Stimulated activated CD8-positive, alpha-beta memory T cell treated with anti-CD3 and anti-CD28 coated beads, Interleukin-15, amount 100 ng/mL, for 1 hour (primary cell): ENCODE results near the gene SPATA12.

Experiments
- DNase-seq: peaks from one replicate; pipeline ENCODE4 v3.0.0-alpha.2; 2020; ENCODE audit warnings: low read depth

SPATA12 gene, protein sequence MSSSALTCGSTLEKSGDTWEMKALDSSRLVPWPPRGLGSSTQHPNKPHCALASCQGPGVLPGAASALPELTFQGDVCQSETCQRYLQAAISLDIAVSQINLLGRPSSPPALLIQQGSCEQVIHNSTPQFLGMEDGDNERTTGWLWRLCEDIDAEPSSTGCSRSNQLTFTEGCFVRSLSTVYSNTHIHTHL

DNA sequence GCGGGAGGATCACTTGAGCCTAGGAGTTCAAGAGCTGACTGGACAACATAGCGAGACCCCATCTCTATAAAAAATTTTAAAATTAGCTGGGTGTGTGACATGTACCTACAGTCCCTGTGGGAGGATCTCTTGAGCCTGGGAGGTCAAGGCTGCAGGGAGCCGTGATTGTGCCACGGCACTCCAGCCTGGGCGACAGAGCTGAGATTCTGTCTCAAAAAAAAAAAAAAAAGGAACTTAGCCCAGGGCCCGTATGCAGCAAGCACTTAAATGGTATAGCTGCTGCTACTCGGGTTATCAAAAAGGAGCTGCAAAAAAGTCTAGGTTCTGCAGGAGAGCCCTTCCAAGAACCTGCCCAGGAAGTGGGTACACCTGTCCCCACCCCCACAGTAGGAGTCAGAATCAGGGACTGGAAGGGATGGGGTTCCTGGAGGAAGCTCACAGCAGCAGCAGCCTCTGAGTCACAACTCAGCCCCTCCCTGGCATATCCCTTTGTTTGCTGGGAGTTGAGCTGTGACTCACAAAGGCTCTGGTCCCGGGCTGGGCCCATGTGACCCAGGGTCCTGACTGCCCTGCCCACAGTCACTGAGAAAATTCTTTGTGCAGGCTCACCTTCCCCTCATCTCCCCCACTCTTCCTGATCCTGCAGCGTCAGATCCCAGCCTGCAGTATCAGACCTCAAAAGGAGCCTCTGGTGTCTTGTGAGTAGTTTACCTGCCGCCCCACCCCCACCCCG is at the start of gene SPATA12:
TSS of gene SPATA12 (plus strand) at position 576 of the 733 bp plus-strand sequence. CDS start 13,031 bp downstream, outside the sequence.
- DNase-seq = no peak

DNA sequence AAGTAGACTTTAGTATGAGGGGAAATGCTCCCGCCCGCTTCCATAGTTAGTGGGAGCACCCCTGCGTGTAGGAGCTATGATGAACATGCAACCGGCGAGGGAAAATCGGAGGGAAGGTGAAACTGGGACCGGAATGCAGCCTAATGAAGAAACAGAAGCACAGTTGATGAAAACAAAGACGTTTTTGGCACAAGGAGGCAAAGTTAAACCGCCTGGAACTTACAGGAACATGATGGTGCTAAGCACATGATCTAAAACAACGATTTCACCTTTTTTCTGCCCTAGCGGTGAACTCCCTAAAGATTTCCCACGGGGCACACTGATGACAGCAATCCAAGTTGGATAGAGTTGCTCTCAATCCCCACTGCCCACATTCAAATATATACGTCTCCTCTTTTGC is 49.4 kb upstream of the SPATA12 start:
- no peak for DNase-seq

DNA sequence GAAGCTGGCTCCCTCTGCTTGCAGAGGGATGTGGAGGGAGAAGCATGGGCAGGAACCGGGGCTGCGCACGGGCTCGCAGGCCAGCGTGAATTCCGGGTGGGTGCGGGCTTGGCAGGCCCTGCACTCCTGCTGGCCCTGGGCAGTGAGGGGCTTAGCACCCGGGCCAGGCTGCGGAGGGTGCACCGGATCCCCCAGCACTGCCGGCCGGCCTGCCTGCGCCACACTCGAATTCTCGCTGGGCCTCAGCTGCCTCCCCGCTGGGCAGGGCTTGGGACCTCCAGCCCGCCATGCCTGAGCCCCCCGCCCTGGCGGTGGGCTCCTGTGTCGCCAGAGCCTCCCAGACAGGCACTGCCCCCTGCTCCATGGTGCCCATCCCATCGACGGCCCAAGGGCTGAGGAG is 47.6 kb upstream of the SPATA12 start:
- no peak for DNase-seq

DNA sequence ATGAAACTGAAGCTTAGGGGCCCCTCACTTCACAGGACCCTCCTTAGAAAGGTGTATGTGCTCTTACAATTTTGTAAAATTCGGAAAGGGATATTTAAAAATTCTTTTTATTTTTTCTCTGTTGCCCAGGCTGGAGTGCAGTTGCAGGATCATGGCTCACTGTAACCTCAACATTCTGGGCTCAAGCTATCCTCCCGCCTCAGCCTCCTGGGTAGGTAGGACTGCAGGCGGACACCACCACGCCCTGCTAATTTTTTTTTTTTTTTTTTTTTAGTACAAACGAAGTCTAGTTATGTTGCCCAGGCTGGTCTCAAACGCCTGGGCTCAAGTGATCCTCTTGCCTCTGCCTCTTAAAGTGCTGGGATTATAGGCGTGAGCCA is 45.1 kb upstream of the SPATA12 start:
- DNase-seq = no peak

DNA sequence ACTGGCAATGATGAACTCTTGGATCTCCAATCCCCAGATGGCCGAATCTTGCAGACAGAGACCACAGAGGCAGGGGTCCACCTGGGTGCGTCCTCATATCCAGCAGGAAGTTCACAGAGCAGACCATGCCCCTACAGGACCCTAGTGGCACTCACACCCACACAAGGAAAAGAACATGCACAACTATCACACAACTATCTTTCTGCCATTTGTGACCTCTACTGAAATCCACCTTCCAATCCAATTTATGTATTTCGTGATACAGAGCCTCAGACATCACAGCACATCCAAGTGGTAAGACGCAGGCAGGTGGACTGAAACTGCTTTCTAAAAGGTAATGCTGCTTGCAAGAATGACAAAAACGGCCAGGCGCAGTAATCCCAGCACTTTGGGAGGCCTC is 44.6 kb upstream of the SPATA12 start:
- no peak for DNase-seq

DNA sequence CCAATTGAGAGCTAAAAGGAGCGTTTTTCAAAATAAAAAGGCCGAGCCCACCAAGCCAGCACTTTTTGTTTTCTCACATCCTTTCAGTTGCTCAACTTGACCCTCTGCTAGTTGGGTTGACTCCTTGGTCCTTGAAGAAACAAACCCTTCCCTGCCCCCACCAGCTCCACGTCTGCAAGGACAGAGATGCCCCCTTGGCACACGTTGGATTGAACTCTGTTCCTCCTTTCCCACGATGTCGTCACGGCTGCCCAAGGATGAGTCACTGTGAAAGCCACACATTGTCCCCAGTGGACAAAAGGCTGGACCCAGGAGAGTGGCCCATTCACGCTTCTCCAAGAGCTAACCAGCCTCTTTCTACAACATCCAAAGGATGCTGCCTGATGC is 43.0 kb upstream of the SPATA12 start:
- no peak for DNase-seq

DNA sequence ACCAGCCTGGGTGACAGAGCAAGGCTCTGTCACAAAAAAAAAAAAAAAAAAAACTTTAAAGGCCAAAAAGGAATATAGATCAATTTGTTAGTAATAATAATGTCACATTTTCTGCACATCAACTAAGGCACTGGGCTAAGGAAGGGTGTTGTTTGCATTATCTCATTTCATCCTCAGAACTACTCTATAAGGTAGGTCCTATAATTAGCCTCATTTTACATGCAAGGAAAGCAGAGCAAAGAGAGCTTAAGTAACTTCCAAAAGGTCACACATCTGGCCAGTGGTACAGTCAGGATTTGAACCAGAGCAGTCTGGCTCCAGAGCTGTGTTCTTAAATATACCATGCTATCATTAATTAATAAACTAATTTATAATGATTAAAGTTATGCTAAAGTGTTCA is 42.2 kb upstream of the SPATA12 start:
- no peak for DNase-seq

DNA sequence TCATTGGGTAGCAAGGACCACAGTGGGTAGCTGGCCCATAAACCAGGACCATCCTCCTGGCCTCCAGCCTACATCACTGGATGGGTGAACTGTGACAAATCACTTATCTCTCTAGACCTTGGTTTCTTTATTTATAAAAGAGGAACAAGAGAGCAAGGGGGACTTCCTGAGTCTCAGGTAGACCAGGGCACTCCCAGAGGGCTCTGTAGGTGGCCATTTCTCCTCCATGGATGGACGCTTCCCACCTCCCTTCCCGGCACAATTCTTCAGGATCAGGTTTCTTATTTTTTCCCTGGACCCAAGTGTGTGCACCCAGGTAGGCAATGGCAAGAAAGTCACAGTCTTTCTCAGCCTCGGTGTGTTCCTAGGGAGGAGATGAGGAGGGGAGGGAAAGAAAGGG is 41.4 kb upstream of the SPATA12 start:
- no peak for DNase-seq

DNA sequence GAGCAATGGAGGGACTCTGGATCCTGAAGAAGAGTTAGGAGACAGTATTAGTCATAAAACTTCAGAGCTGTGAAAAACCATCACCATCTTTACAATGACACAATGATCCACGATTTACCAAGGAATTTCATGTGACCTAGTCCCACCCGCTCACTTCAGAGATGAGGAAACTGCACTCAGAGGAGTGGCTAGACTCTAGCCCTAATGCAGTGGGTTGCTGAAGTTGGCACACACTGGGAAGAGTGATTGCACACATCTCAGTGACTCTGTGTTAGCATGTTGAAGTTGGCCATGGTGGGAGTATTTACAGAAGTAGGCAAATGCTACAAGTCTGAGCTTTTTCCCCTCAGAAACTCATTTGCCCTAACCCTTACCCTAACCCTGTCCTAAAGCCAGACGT is 35.2 kb upstream of the SPATA12 start:
- DNase-seq = no peak

DNA sequence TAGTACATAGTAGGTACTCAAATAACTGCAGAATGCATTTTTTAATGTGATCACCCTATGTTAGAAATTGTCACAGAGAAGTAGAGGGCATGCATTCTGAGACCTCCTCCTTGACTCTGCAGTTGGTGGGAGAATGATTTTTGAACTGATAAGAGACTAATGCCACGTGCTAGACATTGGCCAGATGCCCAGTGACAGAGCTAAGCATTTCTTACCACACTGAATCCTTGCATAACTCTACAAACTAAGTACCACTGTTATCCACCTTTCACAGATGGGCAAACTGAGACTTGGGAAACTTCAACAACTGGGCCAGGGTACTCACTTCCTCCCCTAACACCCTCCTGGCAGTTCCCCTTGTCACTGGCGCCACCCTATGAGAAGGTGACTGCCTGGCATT is 33.5 kb upstream of the SPATA12 start:
- no peak for DNase-seq

DNA sequence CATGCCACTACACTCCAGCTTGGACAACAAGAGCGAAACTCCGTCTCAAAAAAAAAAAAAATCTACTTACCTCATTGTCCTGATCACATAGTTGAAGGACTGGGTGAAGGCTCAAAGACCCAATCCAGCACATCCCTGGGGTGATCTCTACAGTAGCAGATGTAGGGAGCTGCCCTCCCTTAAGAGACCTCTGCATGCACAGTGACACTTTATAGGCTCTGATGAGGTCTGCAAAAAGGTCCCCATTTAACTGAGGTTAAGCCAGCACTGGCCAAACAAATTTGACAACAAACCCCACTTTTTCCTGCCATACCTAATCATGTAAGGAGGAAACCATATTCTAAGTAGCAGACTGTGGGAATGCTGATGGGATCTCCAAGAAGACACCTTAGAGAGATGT is 31.1 kb upstream of the SPATA12 start:
- no peak for DNase-seq

DNA sequence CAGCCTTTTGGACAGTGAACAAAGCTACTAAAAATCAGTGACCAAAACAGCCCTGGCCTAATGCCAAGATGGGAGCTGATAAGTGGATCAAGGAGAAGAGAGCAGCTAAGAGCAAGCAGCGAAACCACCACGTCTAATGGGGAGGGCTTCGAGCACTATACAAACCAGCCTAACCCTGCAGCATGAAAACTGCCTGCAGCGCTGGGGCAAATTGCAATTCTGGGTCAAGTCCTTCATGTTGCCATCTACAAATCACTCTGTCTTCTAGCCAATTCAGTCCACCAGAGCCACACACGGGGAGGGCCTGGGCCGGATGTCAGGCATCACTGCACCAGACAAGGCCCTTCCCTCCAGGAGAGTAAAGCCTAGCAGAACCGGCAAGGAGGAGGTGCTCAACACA is 30.5 kb upstream of the SPATA12 start:
- no peak for DNase-seq

DNA sequence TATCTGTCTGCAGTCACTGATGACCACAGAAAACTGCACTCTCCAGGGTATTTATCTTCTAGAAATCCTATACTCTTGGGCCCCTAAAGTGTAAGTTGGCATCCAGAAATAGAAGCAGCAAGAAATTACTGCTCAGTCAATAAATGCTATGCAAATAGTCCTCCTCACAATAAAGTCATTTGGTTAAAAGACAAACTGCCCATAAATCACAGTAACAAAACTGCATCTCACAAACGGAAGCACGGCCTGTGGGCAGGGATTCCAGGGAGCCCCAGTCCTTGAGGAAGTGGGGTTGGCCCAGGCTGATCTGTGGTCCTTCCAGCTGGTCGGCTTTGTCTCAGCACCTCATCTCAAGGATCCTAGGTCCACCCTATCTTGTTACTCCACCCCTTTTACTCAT is 29.7 kb upstream of the SPATA12 start:
- DNase-seq = no peak

DNA sequence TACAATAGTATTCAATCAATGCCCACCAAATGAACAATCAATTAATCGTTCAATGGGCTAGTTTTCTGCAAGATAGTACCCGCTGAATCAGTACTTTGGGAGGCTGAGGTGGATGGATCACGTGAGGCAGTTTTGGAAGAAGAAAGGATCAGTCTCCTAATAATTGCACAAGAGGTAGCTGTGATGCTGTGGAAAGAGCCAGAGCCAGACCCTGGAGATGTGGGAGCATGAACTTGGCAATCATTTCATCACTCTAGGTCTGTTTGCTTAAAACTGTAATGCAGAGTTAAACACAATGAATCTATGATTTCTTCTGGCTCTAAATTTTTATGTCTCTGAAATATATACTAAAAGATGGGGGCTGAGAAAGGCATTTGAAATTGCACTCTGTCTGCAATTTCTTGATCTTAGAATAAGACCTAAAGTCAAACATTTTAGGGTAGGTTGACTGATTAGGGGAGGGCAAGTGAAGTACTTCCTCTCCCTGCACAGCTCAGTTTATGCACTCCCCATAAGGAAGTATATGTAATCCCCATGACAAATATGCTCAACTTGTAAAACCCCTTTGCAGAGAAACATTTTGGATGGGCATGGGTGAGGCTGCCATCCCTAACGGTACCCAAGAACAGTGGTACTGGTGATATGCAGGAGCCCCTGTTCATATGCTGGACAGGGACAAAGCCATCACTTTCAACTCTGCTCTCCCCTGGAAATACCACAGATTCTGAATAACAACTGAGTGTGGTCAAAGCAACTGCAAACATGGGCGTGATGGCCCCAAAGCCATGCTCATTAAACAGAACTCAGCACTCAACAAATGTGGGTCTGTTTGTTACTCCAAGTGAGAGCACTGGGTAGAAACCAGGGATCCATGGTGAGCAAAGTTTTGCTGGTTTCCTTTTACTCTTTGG is 28.6 kb upstream of the SPATA12 start:
- DNase-seq = no peak

DNA sequence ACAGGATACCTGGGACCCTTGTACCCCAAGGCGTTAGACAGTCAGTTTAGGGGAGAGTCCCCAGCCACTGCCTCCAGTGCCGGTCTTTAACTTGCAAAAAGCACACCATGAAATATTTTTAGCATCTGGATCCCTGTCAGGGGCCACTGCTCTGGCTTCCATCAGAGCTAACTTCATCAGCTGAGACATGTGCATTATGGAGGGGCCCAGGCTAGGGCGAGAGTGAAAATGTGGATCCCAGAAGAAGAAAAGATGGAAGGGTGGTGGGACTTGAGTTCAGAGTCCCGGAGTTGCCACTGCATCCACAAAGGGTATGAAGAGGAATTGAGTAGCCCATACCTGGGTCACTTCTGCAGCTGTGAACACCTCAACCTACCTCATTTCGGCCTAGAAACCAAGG is 23.5 kb upstream of the SPATA12 start:
- DNase-seq = no peak

DNA sequence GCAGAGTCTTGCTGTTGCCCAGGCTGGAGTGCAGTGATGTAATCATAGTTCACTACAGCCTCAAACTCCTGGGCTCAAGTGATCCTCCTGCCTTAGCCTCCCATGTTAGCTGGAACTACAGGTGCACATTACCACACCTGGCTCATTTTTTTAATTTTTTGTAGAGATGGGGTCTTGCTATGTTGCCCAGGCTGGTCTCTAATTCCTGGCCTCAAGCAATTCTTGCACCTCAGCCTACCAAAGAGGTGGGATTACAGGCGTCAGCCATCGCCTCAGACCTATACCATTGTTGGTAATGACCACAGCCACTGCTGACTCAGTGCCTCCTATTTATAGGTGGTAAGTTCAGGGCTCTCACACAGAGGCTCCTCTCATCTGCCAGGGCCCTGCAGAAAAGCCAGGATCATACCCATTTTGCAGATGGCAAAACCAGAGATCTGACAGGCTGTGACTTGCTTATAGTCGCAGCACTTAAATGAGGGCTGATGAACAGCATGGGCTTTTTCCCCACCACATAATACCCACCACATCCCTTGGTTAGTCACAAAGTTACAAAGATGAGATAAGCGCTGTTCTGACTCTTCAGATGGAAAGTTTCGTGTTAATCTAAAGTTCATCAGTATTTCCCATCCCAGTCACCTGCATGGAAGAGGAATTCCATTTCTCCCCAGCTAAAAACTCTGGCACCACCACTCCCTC is 21.8 kb upstream of the SPATA12 start:
- DNase-seq = no peak

DNA sequence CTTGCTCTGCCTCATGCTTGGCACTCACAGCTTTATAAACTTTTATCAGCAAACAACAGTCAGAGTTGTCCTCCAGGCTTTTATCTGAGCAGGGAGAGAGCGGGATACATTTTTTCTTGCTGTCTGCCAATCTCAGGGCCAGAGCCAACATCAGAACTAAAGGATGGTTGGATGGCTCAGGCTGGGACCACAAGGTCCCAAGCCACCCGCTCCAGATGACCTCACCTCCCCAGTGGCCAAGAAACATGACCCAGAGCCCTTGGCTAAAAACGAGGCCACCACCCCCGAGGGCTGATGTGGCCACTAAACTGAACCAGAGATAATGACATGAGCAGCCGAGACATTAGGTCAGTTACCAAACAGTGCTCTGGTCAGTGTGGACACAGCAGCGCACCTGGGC is 18.8 kb upstream of the SPATA12 start:
- no peak for DNase-seq

DNA sequence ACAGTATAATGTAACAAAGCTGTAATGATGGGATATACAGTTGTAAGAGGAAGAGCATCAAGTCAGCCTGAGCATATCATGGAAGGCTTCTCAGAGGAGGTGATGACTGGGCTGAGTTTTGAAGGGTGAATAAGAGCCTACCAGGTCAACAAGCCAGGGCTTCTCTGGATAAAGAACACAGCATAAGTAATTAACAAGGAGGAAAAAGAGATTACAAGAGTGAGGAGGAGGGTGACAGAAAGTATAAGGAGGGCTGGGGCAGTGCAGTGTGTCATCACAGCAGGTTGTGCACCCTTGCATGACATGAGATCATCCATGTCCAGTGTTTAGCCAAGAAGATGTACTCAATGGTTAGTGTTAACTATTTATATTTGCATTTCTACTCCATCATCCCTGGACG is 16.9 kb upstream of the SPATA12 start:
- no peak for DNase-seq

DNA sequence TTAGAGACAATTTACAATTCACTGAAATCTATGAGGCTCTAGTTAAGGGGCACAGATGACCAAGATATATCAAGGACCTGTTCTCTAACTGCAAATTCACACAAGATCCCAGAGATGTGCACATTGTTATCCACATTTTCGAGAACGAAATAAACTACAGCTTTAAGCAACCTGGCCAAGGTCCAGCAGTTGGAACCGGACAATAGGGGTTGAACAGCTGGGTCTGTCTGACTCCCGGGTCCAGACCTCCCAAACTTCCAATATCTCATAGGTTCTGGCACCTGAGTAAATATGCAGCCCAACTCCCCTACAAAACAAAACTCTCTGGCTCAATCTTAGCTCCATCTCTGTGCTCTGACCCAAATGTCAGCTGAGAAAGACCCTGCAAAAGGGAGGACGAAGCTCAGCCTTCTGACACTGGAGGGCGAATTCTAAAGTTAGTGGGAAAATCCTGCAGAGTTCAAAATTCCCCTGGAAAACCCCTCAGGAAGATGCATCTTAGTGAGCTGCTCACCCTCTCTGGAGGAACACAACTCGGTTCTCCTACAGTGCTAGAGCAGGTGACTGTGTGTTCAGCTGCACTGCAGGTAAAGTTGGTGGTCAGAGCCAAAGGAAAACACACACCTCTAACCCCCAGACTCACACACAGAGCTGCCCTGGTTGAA is 14.2 kb upstream of the SPATA12 start:
- no peak for DNase-seq

DNA sequence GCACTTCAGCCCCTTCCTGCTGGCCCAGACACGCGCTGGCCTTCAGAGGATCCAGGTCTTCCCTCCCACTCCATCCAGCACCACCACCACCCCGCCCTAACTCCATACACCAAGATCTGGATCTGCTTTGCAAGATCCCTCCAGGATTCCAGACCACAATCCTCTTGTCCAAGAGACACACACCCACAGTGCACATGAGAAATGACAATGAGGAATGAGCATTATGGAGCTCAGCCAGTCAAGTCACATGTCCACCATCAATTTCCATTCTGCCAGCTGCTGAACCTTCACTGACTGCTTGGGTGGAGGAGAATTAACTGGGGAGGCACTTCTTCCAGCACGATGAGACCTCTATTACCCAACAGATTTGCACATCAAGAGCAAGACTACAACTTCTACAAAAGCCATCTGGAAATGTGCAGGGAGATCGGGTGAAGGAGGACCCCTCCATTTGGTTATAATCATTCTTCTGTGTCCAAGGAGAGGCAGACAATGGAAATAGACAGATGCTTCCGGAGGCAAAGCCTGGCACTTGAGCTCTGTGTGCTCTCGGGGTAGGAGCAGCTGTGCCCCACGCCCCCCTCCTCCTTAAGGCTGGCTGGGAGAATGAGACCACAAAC is 12.3 kb upstream of the SPATA12 start:
- no peak for DNase-seq

DNA sequence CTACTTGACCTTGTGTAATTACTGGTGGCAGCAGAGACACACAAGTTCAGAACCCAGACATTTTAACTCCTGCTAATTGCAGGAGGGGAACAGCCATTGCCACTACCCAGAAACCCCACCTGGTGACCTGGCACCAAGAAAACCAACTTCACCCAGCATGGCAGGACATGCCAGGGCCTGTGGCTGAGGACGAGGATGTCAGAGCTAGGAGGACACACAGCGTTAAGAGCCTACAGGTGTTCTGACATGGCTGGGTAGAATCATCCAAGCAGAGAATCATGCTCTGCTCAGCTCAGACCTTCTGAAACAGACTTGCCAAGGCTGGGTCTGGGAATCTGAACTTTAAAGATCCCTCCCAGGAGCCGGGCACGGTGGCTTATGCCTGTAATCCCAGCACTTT is 11.7 kb upstream of the SPATA12 start:
- DNase-seq = no peak

DNA sequence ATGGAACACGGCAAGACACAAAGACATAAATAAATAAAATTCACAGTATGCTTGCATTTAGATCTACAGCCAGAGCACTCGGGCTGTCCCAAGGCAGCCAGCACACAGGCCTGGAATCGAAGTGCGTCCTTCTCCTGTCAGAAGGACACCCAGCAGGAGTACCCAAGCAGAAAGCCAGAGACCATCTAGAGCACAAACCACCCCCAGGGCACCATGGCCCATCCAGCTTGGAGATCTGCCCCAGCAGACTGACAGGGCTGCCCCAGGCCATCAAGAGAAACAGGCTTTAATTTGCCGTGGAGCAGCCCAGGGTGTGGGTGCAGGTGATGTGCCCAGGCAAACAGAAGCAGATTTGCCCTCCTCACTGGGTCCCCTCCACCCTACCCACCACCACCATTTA is 7.8 kb upstream of the SPATA12 start:
- no peak for DNase-seq
